ENCODE measurements around the gene TENM3.

DNA sequence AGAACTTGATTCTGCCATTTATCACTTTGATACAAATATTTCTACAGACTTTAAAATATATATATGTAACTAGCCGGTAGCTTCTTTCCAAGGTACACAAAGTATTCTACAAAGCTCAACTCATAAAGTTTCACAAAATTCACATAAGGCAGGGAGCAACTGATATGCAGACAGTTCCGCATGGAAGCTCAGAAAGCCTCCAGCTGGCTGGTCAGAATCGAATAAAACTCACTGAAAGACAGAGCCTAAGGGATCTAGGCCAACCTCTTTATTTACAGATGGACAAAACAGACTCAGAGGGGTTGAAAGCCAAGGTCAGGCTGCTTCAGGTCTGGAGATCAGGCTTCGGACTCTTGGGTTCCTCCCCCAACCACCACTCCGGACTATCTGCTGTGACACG is 543.8 kb downstream of the TENM3 start:
- TF ChIP-seq, protein P1, sequence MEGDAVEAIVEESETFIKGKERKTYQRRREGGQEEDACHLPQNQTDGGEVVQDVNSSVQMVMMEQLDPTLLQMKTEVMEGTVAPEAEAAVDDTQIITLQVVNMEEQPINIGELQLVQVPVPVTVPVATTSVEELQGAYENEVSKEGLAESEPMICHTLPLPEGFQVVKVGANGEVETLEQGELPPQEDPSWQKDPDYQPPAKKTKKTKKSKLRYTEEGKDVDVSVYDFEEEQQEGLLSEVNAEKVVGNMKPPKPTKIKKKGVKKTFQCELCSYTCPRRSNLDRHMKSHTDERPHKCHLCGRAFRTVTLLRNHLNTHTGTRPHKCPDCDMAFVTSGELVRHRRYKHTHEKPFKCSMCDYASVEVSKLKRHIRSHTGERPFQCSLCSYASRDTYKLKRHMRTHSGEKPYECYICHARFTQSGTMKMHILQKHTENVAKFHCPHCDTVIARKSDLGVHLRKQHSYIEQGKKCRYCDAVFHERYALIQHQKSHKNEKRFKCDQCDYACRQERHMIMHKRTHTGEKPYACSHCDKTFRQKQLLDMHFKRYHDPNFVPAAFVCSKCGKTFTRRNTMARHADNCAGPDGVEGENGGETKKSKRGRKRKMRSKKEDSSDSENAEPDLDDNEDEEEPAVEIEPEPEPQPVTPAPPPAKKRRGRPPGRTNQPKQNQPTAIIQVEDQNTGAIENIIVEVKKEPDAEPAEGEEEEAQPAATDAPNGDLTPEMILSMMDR (IDR thresholded peaks at IDR 0.05; ENCODE audit: extremely low read depth in 1 of 2, insufficient read depth in 1 of 2, low read depth in 1 of 2, low read length in 2 of 2) = no peak
- TF ChIP-seq POLR2A (IDR thresholded peaks at IDR 0.05; ENCODE audit: low read depth, low read length) = no peak
